HS-27A (cell line): Measurements from ENCODE around the gene SERPINH1.

Source experiments
- DNase-seq: peaks from one replicate; pipeline ENCODE4 v3.0.0-alpha.2; 2012; ENCODE audit warnings: low read depth, missing footprints

Gene SERPINH1

GRCh38 chr11:75596914-75597313 lies 34.9 kb downstream of the SERPINH1 start:
- DNase-seq, result no peak

GRCh38 chr11:75597636-75598035 lies 35.6 kb downstream of the SERPINH1 start:
- DNase-seq, result no peak

- no peak for DNase-seq
Measured at GRCh38 chr11:75598264-75598663, 36.2 kb downstream of the SERPINH1 start.

GRCh38 chr11:75598900-75599299 lies 36.8 kb downstream of the SERPINH1 start:
- no peak for DNase-seq

GRCh38 chr11:75600356-75600755 lies 38.3 kb downstream of the SERPINH1 start:
- no peak for DNase-seq

GRCh38 chr11:75601494-75601893 lies 39.4 kb downstream of the SERPINH1 start:
- no peak for DNase-seq

- DNase-seq, result no peak
Measured at GRCh38 chr11:75602951-75603350, 40.9 kb downstream of the SERPINH1 start.

GRCh38 chr11:75603791-75604736 lies 42.0 kb downstream of the SERPINH1 start:
- peak; percentile 84 for DNase-seq

- DNase-seq, result no peak
Measured at GRCh38 chr11:75606099-75606498, 44.0 kb downstream of the SERPINH1 start.

GRCh38 chr11:75611823-75612222 lies 49.8 kb downstream of the SERPINH1 start:
- no peak for DNase-seq

GRCh38 chr11:75615751-75616150 lies 53.7 kb downstream of the SERPINH1 start:
- DNase-seq, result no peak

GRCh38 chr11:75616281-75616680 lies 54.2 kb downstream of the SERPINH1 start:
- DNase-seq, result no peak
